ENCODE results near the gene PLK5.
"Not testable (repeated sequence)": the region's sequence is repeated elsewhere in the genome, so short reads cannot be mapped to it uniquely, and the experiment has no call there.

PLK5 gene

GRCh38 chr19:1491849-1492170 is 32.1 kb upstream of the PLK5 start:
- DNase-seq: no peak

- DNase-seq: no peak
Measured at GRCh38 chr19:1492474-1493006, 31.3 kb upstream of the PLK5 start.

- no peak for DNase-seq
Measured at GRCh38 chr19:1494115-1494815, 29.6 kb upstream of the PLK5 start.

GRCh38 chr19:1495051-1495798 is 28.7 kb upstream of the PLK5 start:
- no peak for DNase-seq

- no peak for DNase-seq
Measured at GRCh38 chr19:1495799-1496713, 27.8 kb upstream of the PLK5 start.

- DNase-seq: no peak
Measured at GRCh38 chr19:1496714-1497577, 26.9 kb upstream of the PLK5 start.

GRCh38 chr19:1497578-1498235 is 26.2 kb upstream of the PLK5 start:
- DNase-seq: no peak

- DNase-seq: not testable (repeated sequence)
Measured at GRCh38 chr19:1499231-1499630, 24.6 kb upstream of the PLK5 start.

- DNase-seq: no peak
Measured at GRCh38 chr19:1501200-1501595, 22.7 kb upstream of the PLK5 start.

GRCh38 chr19:1502433-1503088 is 21.3 kb upstream of the PLK5 start:
- DNase-seq: no peak

GRCh38 chr19:1503089-1503924 is 20.6 kb upstream of the PLK5 start:
- DNase-seq: peak; percentile 52

GRCh38 chr19:1503925-1504773 is 19.7 kb upstream of the PLK5 start:
- DNase-seq: no peak

GRCh38 chr19:1505012-1505411 is 18.9 kb upstream of the PLK5 start:
- no peak for DNase-seq

GRCh38 chr19:1505991-1506881 is 17.6 kb upstream of the PLK5 start:
- DNase-seq: no peak

GRCh38 chr19:1507192-1507660 is 16.7 kb upstream of the PLK5 start:
- no peak for DNase-seq

- DNase-seq: peak; percentile 93
Measured at GRCh38 chr19:1507763-1508506, 15.9 kb upstream of the PLK5 start.

- no peak for DNase-seq
Measured at GRCh38 chr19:1508507-1508856, 15.4 kb upstream of the PLK5 start.
